Endothelial cell of umbilical vein (primary cell): Measurements from ENCODE around the gene DCTD. TPM values are rescaled to one million over a fixed set of nuclear protein-coding genes. Genes with fewer than 3 reads are reported as not detected.

ENCODE experiments used
- BruUV-seq: library from RNA; stranded (reverse); fragments of 400-500 nt; replicated peaks from 2 replicates; lab custom pipeline; 2021; lab: Mats Ljungman, UMichigan
- CTCF ChIA-PET: fragments of 300-600, 350-600 bp; sonication (Branson Sonifier 250); formaldehyde crosslinking; loops from one replicate; lab custom pipeline; 2021; ENCODE audit warnings: antibody characterized with exemption, inconsistent platforms; lab: Charles Lee
- POLR2A ChIA-PET: fragments of 300-600, 350-600 bp; sonication (Branson Sonifier 250); formaldehyde crosslinking; loops from one replicate; lab custom pipeline; 2021; ENCODE audit warnings: antibody characterized with exemption, inconsistent platforms; lab: Charles Lee
- DNase-seq: peaks from one replicate; pipeline ENCODE4 v3.0.0-alpha.2; 2011; ENCODE audit warnings: low read depth, low spot score
- FAIRE-seq: peaks from 2 replicates; lab custom pipeline; 2011; peaks lifted over from hg19 to GRCh38; lab: Jason Lieb, UNC
- H2AFZ ChIP-seq: 2 replicates; pipeline ENCODE4 v1.6.0; 2012; ENCODE audit warnings: low read depth, low read length, control low read depth, inconsistent platforms
- H3K27ac ChIP-seq: 2 replicates; pipeline ENCODE4 v1.5.1; 2011; ENCODE audit warnings: low read depth, mild to moderate bottlenecking, control low read depth, low read length, moderate library complexity; ENCODE audit not compliant: insufficient read depth
- H3K27me3 ChIP-seq, 2 experiments: 2 replicates each; pipeline versions ENCODE4 v1.6.0 to v1.6.1; 2011; ENCODE audit warnings: low read length in 2 of 2, mixed read lengths in 1 of 2; ENCODE audit not compliant: control insufficient read depth in 2 of 2, insufficient read depth in 2 of 2
- H3K36me3 ChIP-seq, 2 experiments: 2 replicates in 1 of 2; 3 replicates in 1 of 2; pipeline ENCODE4 v1.5.1; 2011; ENCODE audit warnings: low read length in 2 of 2, mild to moderate bottlenecking in 1 of 2, moderate library complexity in 1 of 2; ENCODE audit not compliant: control insufficient read depth in 2 of 2, insufficient read depth in 2 of 2; ENCODE audit errors: extremely low read depth in 1 of 2
- H3K4me1 ChIP-seq: 3 replicates; pipeline ENCODE4 v1.5.1; 2011; ENCODE audit warnings: mild to moderate bottlenecking, low read length; ENCODE audit not compliant: control insufficient read depth, insufficient read depth; ENCODE audit errors: extremely low read depth
- H3K4me2 ChIP-seq: 2 replicates; pipeline ENCODE4 v1.6.1; 2011; ENCODE audit warnings: low read length, control low read depth, mixed read lengths; ENCODE audit not compliant: insufficient read depth
- H3K4me3 ChIP-seq, 3 experiments: fragments of 200-600 bp in 1 of 3; sonication (generic), shearing (Covaris generic) in 1 of 3; replicated peaks in 1 of 3; 2 replicates each; pipeline ENCODE4 v1.5.1; 2011 to 2016; ENCODE audit warnings: control low read depth in 3 of 3, low read length in 3 of 3, mild to moderate bottlenecking in 2 of 3, inconsistent platforms in 1 of 3, low read depth in 1 of 3, moderate library complexity in 1 of 3; ENCODE audit not compliant: insufficient read depth in 1 of 3
- H3K79me2 ChIP-seq: 2 replicates; pipeline ENCODE4 v1.6.0; 2012; ENCODE audit warnings: low read length, inconsistent platforms; ENCODE audit not compliant: control insufficient read depth, insufficient read depth
- H3K9ac ChIP-seq: replicated peaks from 2 replicates; pipeline ENCODE3; 2011; ENCODE audit warnings: low read length, control low read depth; ENCODE audit not compliant: insufficient read depth; ENCODE audit errors: extremely low read depth
- H3K9me1 ChIP-seq: replicated peaks from 3 replicates; pipeline ENCODE4 v1.6.0; 2011; ENCODE audit warnings: mild to moderate bottlenecking, low read length; ENCODE audit not compliant: control insufficient read depth, insufficient read depth; ENCODE audit errors: extremely low read depth
- H3K9me3 ChIP-seq: replicated peaks from 2 replicates; pipeline ENCODE4 v1.5.1; 2012; ENCODE audit warnings: low read length, inconsistent platforms; ENCODE audit not compliant: control insufficient read depth, insufficient read depth
- H4K20me1 ChIP-seq: replicated peaks from 2 replicates; pipeline ENCODE3; 2011; ENCODE audit warnings: mild to moderate bottlenecking, low read length; ENCODE audit not compliant: control insufficient read depth, insufficient read depth; ENCODE audit errors: extremely low read depth
- EZH2 ChIP-seq: IDR thresholded peaks from 2 replicates; pipeline ENCODE4 v1.6.1; 2012; ENCODE audit warnings: borderline replicate concordance, low read depth, mild to moderate bottlenecking, moderate library complexity, low read length, inconsistent platforms; ENCODE audit not compliant: severe bottlenecking
- FOS ChIP-seq: IDR thresholded peaks from 2 replicates; pipeline ENCODE4 v1.6.1; 2011; ENCODE audit warnings: mild to moderate bottlenecking, low read length, moderate library complexity, borderline replicate concordance; ENCODE audit not compliant: insufficient read depth
- GATA2 ChIP-seq: IDR thresholded peaks from 2 replicates; pipeline ENCODE4 v1.7.0; 2011; ENCODE audit warnings: low read depth, mild to moderate bottlenecking, moderate library complexity, mixed read lengths, low read length; ENCODE audit not compliant: insufficient read length, insufficient read depth
- MAX ChIP-seq: IDR thresholded peaks from 2 replicates; pipeline ENCODE4 v1.6.1; 2011; ENCODE audit not compliant: insufficient read depth, insufficient read length
- MYC ChIP-seq: IDR thresholded peaks from one replicate; pipeline ENCODE4 v1.6.1; 2011; ENCODE audit warnings: mild to moderate bottlenecking, low read depth, low read length
- POLR2A ChIP-seq: IDR thresholded peaks from 2 replicates; pipeline ENCODE4 v1.6.1; 2012; ENCODE audit warnings: low read depth, mild to moderate bottlenecking, control low read depth, low read length
- POLR2AphosphoS5 ChIP-seq: IDR thresholded peaks from 2 replicates; pipeline ENCODE4 v1.6.1; 2012; ENCODE audit warnings: low read depth, mild to moderate bottlenecking, control low read depth, low read length, moderate library complexity; ENCODE audit not compliant: insufficient read depth
- dilution Hi-C: fragments of 300-500 bp; cut with MboI; formaldehyde crosslinking; loops from one replicate; pipeline ENCODE4 v1.15.0; 2019; ENCODE audit warnings: low sequenced_read_pairs; ENCODE audit not compliant: extremely low pct_ligation_motif_present
- intact Hi-C: fragments of 100-400 bp; cut with micrococcal nuclease; formaldehyde crosslinking; loops from one replicate; pipeline ENCODE4 v1.10.0; 2022
- polyA plus RNA-seq, 4 experiments: library from polyadenylated mRNA; depleted of rRNA in 3 of 4; stranded (reverse) in 3 of 4; unstranded in 1 of 4; fragments of >200 nt; gene quantifications; 2 replicates each; pipeline versions ENCODE4 v1.2.1 to v1.2.3, GENCODE V29; 2011 to 2012; ENCODE audit warnings: missing spikeins in 1 of 4
- total RNA-seq: library from RNA; stranded (reverse); gene quantifications from 2 replicates; pipeline ENCODE4 v1.2.3, GENCODE V29; 2021
- TF ChIP-seq, protein P1 (sequence below), 2 donors: IDR thresholded peaks; 1 replicate in 1 of 2; 2 replicates in 1 of 2; pipeline ENCODE4 v1.5.1; 2011; ENCODE audit warnings: low read length in 2 of 2, mild to moderate bottlenecking in 2 of 2, moderate library complexity in 2 of 2, control low read depth in 1 of 2, inconsistent platforms in 1 of 2, low read depth in 1 of 2; ENCODE audit not compliant: insufficient read depth in 1 of 2; ENCODE audit errors: extremely low read depth in 1 of 2

The DCTD gene
- total and polyA plus RNA-seq, 2 donors (not counting 3 experiments of a cell fraction or from before 2014, with no cell fraction given) = 105 to 111 TPM

DNA sequence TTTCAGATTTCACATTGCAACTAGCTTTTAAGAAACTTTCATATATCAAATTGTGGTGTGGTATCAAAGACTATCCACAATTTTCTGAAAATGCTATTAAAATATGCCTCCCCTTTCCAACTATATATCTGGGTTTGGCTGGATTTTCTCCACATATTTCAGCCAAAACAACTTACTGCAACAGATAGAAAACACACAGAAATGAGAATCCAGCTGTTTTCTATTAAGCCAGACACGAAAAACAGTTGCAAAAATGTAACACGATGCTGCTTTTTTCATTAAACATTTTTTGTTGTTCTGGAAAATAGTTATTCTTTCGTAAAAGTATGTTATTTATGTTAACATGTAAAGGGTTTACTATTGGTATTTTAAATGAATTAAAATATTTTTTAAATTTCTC, 33.1 kb downstream of the DCTD start:
- Histone ChIP-seq H3K79me2 (no peaks in the 10 kb centered on the region), H3K4me3 (no peak overlapping the region), H3K4me2 (no peak overlapping the region), H3K27me3 (no peaks in the 10 kb centered on the region), H3K9me3 (no peaks in the 10 kb centered on the region), H3K27ac (no peak overlapping the region), H3K36me3 (peaks cover 3 to 16% of the 10 kb centered on the region in 2 experiments), H3K9ac (no peak overlapping the region), H3K9me1 (no peaks in the 10 kb centered on the region), H4K20me1 (no peaks in the 10 kb centered on the region), H3K4me1 (no peaks in the 10 kb centered on the region), H2AFZ (no peak overlapping the region)
- TF ChIP-seq POLR2AphosphoS5 (no peak), POLR2A (no peak), EZH2 (no peak), MYC (no peak), MAX (no peak), FOS (no peak), GATA2 (no peak)
- FAIRE-seq (peak; percentile 47), DNase-seq (no peak)
- CTCF ChIA-PET = no interaction called here
- POLR2A ChIA-PET = no interaction called here
- intact Hi-C loops (no loop called here), dilution Hi-C loops (no loop called here)
- no TSS peak for BruUV-seq

DNA sequence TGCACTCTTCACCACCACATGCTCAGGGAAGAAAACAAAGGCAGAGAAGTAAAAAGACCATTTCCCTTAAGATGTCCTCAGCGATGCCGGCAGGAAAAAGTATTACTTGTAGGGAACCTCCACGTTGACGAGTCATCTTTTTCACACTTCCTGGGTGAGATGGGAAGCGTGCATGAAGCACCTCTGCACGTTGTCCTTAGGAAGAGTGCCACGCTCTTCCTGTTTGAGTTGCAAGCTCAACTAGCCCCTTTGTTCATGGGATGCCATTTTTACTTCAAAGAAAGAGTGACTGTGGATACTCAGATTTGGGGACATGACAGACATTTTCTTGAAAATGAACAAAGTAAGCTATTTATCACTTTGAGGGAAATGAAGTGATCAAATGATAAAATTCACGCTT, 33.8 kb downstream of the DCTD start:
- no peak overlapping the region for H2AFZ ChIP-seq
- H3K27ac ChIP-seq = no peak overlapping the region
- no TSS peak for BruUV-seq
- no peaks in the 10 kb centered on the region for H3K9me3 ChIP-seq
- CTCF ChIA-PET = no interaction called here
- H4K20me1 ChIP-seq = no peaks in the 10 kb centered on the region
- H3K4me3 ChIP-seq = no peak overlapping the region
- POLR2A ChIA-PET = no interaction called here
- H3K4me1 ChIP-seq = no peaks in the 10 kb centered on the region
- no peak overlapping the region for H3K9ac ChIP-seq
- H3K79me2 ChIP-seq = no peaks in the 10 kb centered on the region
- DNase-seq (no peak), FAIRE-seq (no peak)
- dilution Hi-C loops = no loop called here
- peaks cover 3 to 12% of the 10 kb centered on the region in 2 experiments for H3K36me3 ChIP-seq
- no peaks in the 10 kb centered on the region for H3K27me3 ChIP-seq
- H3K9me1 ChIP-seq = no peaks in the 10 kb centered on the region
- H3K4me2 ChIP-seq = no peak overlapping the region
- TF ChIP-seq POLR2A (no peak), POLR2AphosphoS5 (no peak), GATA2 (no peak)
- TF ChIP-seq, protein P1, sequence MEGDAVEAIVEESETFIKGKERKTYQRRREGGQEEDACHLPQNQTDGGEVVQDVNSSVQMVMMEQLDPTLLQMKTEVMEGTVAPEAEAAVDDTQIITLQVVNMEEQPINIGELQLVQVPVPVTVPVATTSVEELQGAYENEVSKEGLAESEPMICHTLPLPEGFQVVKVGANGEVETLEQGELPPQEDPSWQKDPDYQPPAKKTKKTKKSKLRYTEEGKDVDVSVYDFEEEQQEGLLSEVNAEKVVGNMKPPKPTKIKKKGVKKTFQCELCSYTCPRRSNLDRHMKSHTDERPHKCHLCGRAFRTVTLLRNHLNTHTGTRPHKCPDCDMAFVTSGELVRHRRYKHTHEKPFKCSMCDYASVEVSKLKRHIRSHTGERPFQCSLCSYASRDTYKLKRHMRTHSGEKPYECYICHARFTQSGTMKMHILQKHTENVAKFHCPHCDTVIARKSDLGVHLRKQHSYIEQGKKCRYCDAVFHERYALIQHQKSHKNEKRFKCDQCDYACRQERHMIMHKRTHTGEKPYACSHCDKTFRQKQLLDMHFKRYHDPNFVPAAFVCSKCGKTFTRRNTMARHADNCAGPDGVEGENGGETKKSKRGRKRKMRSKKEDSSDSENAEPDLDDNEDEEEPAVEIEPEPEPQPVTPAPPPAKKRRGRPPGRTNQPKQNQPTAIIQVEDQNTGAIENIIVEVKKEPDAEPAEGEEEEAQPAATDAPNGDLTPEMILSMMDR (IDR thresholded peaks at IDR 0.05; ENCODE audit: extremely low read depth in 1 of 2, insufficient read depth in 1 of 2, low read depth in 1 of 2, low read length in 2 of 2) = no peak
- intact Hi-C loops = no loop called here
